Kidney glomerular epithelial cell (primary cell): ENCODE results near the gene TARBP2.

Experiments used
- DNase-seq: peaks from one replicate; lab custom pipeline; 2025; lab: John Stamatoyannopoulos, UW

Gene TARBP2

DNA sequence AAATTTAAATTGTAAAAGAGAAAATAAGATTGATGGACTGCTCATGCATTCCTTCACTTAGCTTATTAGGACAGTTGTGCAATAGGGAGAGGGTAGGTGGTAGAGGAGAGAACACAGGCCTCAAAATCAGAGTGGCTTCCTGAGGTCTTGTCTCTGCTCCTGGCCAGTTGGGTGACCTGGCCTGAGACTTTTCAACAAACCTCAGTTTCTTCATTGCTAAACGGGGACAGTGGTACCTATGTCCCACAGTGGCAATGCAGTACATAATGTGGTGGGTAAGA is 4.4 kb upstream of the TARBP2 start:
- DNase-seq: no peak

DNA sequence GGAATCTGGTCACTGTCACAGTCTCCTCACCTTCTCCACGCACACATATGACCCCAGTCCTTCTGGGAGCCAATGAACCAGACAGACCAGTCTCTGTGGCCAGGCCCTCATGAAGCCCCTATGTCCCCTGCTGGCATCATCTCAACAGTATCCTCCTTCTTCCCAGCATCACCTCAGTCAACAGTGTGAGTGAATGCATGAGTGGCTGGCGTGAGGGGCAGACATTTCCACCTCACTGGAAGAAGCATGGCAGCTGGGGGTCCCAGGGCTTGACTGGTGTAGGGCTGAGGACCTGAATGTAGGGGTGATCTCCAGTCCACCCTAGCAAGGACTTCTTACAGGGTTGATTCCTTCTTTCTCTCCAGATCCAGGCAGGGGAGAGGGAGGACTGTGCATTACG is 3.6 kb upstream of the TARBP2 start:
- DNase-seq: no peak

DNA sequence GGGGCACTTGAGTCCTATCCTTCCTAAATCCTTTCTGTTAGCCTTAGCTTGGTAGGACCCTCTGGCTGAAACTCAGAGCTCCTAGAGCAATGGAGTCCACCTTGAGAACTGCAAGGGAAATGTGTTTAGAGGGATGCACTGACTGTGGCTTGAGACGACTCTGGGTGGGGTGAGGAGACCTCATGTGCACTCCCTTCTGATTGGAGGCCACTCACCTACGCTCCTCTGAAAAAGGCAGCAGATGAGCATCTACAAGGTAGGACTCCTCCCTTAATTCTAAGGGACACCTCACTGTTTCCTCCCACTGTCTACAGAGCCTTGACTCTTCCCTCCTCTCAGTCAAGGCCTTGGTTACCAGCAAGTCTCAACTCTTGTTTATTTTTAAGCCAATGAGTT is 2.9 kb upstream of the TARBP2 start:
- no peak for DNase-seq

DNA sequence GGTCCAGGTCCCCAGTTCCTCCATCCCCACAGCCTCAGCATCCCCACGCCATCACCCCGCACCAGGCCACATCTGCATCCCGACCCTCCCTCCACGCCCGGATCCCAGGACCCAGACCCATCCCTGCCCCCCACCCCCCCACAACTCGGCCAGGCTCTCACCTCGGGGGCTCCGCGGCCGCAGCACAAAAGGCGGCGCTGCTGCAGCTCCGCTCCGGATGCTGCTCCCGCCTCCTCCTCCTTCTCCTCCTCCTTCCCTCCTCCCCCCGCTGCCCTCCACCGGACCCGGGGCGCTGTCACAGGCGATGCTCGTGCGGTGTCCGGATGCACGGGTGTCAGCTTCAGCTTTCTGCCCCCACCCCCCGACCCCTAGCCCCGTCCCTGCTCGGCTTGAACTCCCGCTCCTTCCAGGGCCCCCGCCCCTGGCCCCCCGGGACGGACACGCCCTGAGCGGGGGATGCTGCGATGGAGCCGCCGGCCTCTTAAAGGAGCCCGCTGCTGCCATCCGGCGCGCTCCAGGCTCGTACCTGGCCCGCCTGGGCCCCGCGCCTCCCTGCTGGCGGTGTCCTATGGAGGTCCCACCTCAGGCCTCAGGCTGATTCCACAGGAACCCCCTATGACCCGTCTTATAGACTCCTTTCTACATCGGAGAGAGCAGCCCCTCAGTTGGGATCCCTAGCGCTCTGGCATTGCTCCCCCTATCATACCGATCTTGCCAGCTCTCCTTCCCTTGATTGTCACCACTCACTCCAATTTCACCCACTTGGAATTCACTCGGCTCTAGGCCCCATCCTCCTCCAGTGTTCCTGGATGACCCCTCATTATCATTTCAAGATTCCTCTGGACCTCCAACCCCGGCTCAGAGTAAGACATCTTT is 1.6 kb upstream of the TARBP2 start, which contains the start of gene MAP3K12:
Gene MAP3K12 (minus strand): TSS at position 193 of the 876 bp plus-strand sequence. CDS start 12,067 bp downstream, outside the sequence.
- DNase-seq: peak; percentile 12

DNA sequence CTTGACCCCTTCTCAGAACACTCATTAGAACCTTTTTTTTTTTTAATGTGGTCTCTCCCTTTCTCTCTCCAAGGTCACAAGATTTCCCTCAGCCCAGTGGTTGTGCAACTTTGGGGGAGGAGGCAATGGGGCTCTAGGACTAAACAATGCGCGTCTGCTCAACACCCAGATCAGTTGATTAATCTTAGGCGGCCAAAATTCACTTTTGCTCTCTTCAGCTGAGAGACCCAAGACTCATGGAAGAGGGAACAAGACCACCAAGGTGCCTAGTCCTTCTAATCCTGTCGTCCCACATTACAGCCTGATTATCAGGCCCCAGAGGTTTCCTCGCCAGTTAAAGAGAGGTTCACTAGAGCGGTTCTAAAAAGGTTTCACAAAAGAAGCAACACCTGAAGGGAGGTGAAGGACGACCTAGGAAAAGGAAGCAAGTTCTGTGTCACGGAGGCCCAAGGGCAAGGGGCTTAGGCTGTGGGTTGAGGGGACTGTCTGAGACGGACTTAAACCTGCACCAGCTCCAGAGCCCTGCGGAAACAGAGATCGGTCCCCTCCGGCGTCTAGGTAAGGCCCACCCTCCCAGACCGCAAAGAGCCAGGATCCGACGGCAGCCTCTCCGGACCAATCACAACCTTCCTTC is 824 bp upstream of the TARBP2 start:
- DNase-seq: peak; percentile 63

DNA sequence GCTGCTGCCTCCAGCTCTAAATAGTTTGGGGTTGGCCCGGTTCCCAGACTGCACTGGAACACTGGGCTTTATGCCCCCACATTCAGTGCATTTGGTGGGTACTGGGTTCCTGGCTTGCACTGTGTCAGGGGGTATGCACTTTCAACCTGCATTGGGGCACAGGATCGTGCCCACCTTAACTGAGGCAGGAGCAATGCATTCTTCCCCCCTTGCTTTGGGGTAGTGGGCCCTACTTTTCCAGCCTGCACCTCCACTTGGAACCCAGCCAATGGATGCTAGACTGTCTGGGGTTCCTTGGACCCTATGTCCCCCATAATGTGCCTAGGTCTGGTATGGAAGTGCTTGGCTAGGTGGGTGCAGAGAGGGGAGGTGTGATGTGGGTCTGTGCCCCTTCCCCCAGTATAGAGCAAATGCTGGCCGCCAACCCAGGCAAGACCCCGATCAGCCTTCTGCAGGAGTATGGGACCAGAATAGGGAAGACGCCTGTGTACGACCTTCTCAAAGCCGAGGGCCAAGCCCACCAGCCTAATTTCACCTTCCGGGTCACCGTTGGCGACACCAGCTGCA is 615 bp downstream of the TARBP2 start:
- DNase-seq: no peak

DNA sequence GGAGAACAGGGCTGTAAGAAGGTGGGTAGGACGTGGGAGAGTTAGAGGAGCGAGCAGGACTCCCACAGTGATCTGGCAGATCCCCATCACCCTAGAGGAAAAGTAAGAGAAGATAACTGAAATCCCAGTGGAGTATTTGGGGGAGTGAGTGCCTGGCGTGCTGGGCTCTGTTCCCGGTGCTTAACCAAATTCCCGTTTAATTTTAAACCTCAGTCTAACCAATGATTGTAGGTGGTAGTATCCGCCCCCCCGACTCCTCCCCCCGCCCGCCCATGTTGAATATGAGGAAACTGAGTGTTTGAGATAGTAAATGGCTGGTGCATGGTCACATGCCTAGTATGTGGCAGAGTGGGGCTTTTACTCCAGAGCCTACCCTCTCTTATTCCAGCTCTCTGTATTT is 1.2 kb downstream of the TARBP2 start:
- no peak for DNase-seq

DNA sequence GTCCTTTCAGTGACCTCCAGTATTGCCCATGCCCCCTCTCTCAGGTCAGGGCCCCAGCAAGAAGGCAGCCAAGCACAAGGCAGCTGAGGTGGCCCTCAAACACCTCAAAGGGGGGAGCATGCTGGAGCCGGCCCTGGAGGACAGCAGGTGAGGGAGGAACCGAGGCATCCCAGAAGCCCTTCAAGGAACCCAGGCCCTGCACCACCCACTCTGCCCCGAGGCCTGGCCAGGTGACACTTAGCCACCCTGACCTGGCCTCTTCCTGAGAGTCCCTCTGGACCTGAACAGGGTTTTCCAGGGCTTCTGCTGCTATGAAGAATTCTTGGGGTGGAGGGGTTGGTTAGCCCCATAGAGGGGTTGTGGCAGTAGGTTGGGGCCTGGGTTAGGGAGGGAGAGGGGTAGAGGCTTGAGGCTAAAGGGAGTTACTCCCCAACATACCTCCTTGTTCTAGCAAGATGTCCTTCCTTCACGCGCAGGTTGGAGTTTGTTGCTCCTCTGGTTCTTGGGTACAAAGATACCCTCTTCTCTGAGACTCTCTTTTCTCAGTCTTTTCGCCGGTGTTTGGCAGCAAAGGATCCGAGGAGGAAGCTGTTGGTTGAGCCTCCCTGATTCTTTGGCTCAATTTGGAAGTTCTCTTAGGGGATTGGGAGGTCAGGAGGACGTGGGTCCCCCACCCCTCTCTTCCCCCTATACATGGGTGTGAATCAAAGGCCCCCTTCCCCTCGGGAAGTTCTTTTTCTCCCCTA is 2.1 kb downstream of the TARBP2 start:
- no peak for DNase-seq

DNA sequence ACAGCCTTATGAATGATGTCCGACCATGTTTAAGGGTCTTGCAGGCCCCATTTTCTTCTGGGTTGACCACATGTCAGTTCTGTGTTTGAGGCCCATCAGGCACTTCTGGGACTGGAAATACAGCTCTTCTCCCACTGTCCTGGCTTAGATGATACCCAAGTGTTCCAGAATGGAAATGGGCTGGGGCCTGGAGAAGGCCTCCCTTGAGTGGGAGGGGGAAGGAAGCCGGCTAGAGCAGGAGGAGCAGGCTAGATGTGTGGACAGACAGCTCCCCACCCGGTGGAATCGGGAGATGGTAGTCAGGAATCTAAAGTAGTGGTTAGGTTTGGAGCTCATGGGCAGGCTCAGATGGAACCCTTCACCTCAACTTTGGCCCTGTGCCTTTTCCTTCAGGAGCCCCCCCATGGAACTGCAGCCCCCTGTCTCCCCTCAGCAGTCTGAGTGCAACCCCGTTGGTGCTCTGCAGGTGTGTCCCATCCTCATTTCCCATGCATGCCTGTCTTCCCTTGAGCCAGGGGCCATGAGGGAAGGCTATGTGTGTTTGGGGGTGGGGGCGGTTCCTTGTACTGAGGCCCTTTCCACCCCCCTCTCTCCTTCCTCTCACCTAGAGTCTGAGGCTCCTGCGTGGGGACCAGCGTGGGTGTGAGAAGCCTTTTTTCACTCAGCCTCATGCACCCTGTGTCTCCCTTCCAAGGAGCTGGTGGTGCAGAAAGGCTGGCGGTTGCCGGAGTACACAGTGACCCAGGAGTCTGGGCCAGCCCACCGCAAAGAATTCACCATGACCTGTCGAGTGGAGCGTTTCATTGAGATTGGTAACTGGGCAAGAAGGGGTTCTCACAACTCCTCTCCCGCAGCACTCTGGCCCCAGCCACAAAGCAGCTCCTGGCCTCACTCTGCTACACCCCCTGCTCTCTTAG is 3.2 kb downstream of the TARBP2 start:
- DNase-seq: no peak

DNA sequence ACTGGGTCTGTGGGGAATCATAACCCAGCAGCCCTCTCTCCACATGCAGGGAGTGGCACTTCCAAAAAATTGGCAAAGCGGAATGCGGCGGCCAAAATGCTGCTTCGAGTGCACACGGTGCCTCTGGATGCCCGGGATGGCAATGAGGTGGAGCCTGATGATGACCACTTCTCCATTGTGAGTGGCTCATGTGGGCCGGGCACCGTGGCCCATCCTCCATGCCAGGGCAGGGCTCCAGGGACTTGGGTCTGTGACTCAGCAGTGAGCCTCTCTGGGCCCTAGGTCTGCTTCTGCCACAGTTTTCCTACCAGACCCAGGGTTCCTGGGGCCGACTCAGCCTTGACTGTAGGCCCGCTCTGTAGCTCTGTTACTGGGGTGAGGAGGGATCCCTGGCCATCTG is 4.0 kb downstream of the TARBP2 start:
- no peak for DNase-seq

DNA sequence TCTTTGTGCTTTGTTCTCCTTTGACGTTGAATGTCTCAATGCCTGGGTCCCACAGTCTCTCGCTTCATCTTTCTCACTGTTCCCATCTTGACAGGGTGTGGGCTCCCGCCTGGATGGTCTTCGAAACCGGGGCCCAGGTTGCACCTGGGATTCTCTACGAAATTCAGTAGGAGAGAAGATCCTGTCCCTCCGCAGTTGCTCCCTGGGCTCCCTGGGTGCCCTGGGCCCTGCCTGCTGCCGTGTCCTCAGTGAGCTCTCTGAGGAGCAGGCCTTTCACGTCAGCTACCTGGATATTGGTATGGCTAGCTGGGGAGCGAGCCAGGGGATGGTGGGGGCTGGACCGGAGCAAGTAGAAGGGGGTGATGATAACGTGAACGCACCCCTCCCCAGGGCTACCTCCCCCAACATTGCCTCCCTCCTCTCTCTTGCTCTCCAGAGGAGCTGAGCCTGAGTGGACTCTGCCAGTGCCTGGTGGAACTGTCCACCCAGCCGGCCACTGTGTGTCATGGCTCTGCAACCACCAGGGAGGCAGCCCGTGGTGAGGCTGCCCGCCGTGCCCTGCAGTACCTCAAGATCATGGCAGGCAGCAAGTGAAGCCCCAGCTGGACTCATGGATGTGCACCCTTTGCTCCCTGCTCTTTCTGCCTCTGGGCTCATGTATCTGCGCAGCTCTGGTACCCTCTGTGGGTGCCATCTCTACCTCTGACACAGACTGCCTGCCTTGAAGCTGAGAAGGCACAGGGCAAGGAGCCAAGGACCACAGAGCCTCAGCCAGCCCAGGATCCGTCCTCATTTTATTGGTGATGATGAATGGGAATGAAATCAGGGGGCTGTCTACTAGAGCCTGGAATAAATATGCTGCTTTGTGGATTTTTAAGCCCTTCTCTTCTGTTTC is 4.7 kb downstream of the TARBP2 start:
- DNase-seq: no peak

DNA sequence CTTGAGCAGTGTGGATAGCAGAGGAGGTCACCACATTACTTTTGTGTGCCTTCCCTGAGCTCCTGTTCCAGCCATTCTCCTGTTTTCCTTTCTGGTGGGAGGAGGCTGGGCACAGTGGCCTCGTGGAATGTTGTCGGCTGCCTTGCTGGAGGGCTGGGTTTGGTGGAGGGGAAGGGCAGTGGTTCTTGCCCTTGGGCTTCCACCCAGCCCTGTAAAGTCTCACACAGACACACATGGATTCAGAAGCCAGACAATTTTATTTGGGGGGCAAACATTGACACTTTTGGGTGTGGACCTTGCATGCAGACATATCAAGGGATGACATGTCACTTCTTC is 5.3 kb downstream of the TARBP2 start:
- DNase-seq: no peak

DNA sequence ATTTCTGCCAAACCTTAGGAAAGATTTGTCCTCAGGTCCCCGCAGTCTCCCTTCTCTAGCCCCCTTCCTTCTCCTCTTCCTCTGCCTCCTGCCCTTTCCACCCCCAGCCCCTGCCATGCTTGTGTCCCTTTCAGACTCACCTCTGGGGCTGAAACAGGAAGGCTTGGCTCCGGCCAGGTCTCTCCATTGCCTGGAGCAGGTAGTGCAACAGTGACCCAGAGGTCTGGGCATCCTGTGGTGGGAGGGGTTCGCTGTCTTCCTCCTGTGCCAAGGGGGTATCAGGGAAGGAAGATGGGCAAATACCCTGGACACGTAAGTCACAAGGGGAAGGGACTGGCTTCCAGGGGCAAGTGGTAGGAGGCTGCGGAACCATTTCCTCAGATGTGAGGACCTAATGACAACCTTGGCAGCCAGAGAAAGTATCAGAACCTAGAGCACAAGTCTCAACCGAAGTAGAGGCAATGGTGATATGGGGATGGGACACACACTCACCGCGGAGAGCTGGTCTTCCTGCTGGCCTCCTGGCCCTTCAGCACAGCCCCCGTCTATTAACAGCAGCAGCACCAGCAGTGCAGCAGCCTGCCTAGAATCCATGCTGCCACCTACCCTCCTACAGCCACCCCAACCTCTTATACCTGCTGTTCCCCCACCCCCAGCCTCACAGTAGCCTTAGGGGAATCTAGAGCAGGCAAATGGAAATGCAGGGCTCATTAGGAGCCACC is 6.0 kb downstream of the TARBP2 start, which contains the start of gene NPFF:
Gene NPFF (minus strand): TSS at position 604 of the 722 bp plus-strand sequence. CDS start 10 bp downstream, at position 594.
- DNase-seq: no peak

DNA sequence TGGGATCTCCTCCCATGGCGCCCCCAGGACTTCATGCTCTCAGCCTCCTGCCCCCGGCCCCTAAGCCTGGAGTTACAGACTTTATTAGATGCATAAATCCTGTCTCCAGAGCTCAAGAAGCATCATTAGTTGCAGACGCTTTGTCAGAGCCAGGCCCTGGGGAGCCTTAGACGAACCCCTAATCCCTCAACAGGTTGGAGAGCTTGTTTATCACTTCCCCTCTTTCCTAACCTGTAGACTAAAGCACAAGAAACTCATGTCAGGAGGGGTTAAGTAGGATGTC is 6.5 kb downstream of the TARBP2 start:
- no peak for DNase-seq

DNA sequence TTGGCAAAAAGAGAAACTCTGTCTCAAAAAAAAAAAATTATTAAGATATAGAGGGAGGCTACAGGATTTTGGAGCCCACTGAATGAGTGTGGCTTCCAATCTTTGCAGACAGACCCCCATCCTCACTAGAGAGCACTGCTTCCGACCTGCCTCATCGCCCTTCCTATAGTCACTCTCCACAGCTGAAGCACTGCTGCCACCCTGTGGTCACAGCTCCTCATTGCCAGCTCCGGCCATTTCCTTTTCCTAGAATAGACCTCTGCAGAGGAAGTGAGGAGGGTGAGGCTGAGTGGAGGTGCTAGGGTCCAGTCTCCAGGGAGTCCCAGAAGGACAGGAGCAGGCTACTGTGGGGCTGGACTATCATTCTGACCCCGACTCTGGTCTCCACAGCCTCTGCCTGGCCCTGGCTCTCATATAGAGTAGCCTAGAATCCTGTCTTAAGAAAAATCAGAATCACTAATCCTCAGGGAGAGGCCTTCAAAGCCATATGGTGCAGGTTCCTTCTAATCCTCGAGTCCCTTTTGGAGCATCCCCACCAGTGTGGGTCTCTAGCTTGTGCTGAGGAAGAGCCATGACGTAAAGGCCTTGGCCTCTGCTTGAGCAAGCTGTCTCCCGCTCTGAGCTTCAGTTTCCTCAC is 7.6 kb downstream of the TARBP2 start:
- peak; percentile 82 for DNase-seq

DNA sequence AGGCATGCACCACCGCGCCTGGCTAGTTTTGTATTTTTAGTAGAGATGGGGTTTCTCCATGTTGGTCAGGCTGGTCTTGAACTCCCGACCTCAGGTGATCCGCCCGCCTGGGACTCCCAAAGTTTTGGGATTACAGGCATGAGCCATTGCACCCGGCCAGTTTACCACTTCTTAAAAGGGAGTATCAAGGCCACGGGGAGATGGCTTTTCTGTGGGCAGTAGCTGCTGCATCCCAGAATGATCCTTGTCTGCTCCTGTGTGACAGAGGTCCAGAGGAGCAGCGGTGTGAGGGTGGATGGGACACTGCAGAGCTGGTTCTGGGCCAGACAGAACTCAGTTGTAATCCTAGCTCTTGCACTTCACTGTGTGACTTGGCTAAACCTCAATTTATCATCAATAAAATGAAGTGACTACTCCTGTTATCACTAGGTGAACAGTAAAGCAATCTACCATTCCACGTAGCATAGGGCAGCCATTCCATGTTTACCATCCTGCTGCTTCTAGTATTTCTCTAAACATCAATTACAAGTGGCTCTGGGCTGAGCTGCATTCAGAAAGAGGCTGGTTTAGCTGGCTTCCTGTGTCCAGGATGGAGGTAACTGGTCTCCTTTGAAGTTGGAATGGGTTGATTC is 9.2 kb downstream of the TARBP2 start:
- DNase-seq: no peak

DNA sequence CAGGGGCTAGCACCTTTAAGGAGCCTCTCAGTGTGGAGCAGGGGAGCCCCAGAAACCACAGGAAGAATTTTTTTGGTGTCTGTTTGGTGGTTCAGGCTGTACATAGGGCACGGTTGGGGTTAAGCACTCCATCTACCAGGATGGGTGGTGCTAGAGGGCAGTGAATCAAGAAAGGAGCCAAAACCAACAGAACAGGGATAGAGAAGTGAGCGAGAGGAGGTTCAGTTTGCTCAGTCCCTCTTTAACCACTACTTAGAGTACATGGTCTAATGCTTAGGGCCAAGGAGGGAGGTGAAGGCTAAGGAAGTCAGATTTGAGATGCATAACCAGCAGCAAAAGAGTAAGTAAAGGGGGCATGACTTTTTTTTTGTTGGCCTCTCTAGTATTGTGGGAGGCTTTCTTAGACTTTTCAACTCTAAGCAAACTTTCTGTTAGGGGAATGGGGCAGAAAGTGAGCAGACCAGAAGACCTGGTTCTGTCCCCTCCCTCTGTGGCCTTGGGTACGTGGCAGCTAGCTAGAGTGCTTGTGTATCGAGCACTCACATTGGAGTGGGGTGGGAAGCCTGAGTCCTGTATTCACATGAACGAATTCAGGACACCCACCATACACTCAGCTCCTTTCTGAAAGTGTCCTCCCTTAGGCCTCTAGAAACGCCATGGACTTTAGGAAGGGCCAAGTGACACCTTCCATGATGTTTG is 12.8 kb downstream of the TARBP2 start:
- no peak for DNase-seq

DNA sequence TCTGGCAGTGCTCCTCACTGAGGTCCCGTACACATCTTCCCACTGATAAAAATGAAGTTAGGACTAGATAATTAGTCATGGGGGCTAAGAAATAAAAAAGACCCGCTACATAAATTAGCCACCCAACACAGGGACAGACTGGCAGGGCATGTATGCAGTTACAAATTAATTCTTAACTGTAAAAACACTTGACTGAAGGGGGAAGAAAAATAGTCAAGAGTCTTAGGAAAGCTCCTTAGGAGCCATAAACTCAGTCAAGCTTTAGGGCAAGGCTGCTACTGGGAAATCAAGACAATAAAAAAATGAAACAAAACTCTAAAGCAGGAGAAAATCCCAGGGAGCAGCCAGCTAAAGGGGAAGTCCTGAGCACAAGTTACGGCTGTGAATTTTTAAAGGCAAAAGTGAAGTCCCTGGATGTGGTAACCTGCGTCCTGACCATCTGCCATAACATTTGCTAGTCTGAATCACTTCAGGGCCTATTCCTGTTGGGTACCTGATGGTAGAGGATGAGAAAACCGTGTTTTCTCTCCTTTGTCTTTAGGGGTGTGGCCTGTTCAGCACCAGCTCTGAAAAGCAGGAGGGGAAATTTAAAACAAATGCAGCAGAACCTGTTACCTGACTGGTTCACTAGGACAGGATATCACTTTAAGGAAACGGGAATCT is 13.7 kb downstream of the TARBP2 start:
- no peak for DNase-seq
